ENCODE measurements around the gene IRS2. TPM values are rescaled to one million over a fixed set of nuclear protein-coding genes. Genes with fewer than 3 reads are reported as not detected.
A peak's percentile ranks its signal among the peaks of the same experiment; 100 is the strongest.

The IRS2 gene
- total and polyA plus RNA-seq, 2 experiments from 2014 or later = 3.0 to 12.6 TPM

DNA sequence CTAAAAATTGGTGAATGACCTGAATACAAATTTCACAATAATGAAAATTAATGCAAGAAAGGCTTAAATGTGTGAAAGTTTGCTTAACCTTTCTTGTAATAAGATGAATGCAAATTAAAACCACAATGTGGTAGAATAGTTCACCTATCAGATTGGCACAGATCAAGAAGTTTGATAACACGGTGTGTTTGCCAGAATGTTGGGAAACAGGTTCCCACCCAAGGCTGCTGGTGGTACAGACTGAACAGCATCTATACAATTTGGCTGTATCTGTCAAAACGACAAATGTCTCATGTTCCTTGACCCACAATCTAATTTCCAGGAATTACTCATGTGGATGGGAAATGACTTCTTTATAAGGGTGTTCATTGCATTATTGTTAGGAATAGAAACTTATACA, 8.6 kb upstream of the IRS2 start:
- TF ChIP-seq, protein P1, sequence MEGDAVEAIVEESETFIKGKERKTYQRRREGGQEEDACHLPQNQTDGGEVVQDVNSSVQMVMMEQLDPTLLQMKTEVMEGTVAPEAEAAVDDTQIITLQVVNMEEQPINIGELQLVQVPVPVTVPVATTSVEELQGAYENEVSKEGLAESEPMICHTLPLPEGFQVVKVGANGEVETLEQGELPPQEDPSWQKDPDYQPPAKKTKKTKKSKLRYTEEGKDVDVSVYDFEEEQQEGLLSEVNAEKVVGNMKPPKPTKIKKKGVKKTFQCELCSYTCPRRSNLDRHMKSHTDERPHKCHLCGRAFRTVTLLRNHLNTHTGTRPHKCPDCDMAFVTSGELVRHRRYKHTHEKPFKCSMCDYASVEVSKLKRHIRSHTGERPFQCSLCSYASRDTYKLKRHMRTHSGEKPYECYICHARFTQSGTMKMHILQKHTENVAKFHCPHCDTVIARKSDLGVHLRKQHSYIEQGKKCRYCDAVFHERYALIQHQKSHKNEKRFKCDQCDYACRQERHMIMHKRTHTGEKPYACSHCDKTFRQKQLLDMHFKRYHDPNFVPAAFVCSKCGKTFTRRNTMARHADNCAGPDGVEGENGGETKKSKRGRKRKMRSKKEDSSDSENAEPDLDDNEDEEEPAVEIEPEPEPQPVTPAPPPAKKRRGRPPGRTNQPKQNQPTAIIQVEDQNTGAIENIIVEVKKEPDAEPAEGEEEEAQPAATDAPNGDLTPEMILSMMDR (IDR thresholded peaks at IDR 0.05; ENCODE audit: low read depth, low read length) = no peak
- Histone ChIP-seq H3K9me3 (ENCODE audit: low read depth) (no peaks in the 10 kb centered on the region), H3K27ac (no peak overlapping the region), H3K4me3 (no peak overlapping the region), H3K4me1 (ENCODE audit: low read depth) (no peaks in the 10 kb centered on the region), H3K27me3 (no peaks in the 10 kb centered on the region), H3K36me3 (no peaks in the 10 kb centered on the region)
- no peak for DNase-seq (ENCODE audit: low read depth in 1 of 2, low spot score in 1 of 2)

DNA sequence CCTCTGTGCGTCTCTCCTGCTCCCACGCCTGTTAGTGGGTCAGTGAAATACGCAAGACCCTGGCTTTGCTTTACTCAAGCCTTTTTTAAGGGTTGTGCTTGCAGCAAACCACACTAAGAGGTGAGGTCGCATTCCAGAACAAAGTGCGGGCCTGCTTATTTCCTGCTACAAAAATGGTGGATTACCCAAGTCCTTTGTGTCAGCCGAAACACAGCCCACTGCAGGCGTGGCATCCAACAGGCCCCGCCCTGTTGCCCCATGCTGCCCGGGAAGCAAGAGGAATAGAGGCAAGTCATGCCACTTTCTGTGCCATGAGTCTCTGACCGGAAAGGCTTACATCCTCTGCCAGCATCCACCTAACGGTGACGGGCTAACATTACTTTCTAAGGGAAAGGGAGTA, 7.7 kb upstream of the IRS2 start:
- TF ChIP-seq, protein P1 (IDR thresholded peaks at IDR 0.05; ENCODE audit: low read depth, low read length) = no peak
- H3K9me3 ChIP-seq (ENCODE audit: low read depth) = no peaks in the 10 kb centered on the region
- no peaks in the 10 kb centered on the region for H3K4me1 ChIP-seq (ENCODE audit: low read depth)
- no peak overlapping the region for H3K4me3 ChIP-seq
- DNase-seq (ENCODE audit: low read depth in 1 of 2, low spot score in 1 of 2) = no peak
- H3K27me3 ChIP-seq = no peaks in the 10 kb centered on the region
- H3K27ac ChIP-seq = no peak overlapping the region
- no peaks in the 10 kb centered on the region for H3K36me3 ChIP-seq

DNA sequence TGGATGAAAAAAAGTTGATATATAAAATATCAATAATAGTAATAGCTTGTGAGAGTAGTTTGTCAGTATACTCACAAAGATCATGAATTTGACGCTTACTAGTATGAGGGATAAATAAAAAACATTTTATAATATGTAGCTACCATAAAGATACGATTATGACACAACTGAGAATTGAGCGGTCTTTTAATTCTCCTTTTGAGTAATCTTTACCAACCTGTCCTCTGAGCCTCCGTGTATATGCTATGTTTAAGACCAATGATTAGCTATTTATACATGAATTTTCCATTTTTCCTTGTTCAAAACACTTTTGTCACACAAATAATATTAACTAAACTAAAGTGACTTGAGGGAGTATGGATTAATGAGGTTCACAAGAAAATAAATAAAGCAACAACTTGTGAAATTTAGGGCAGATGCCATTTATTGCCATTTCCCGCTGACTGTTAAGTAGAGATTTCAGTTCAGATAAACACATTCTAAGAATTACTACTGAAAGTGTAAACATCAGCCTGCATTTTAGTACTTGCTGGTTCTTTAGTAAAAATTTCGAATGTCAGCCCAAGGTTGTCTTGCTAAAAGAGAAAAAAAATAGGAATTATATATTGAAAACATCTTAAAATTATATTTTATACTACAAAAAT, 6.2 kb upstream of the IRS2 start:
- no peak for DNase-seq (ENCODE audit: low read depth in 1 of 2, low spot score in 1 of 2)

DNA sequence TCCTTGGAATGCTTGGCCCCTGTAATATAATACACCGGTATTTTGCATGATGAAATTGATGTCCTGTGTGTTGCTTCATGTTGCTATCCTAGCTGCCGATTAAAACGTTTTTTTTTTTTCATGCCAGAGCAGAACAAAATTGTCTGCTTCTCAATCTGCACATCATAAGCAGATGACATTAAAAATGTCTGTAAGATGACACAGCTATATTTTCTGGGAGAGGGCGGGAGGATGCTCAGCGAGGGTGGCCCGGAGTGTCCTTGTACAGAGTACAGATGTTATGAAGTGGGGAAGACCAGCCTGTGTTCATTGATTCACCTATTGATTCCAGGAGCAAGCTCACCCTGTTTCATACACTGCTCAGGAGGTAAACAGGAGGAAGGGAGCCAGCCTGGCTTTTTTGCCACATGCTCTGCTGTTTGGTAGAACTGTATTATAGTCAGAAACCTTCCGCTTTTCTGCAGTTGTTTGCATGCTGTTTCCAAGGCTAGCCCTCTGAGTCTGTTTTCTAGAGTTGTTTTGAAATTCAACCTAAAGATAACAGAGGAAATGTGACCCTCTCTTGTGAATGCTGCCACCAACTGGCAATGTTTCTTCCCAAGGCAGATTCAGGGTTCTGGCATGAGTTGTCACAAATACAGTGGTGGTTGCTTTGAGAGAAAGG, 4.7 kb upstream of the IRS2 start:
- Histone ChIP-seq H3K9me3 (ENCODE audit: low read depth) (no peaks in the 10 kb centered on the region), H3K27me3 (peaks cover 4% of the 10 kb centered on the region), H3K4me3 (no peak overlapping the region), H3K4me1 (ENCODE audit: low read depth) (no peaks in the 10 kb centered on the region), H3K27ac (no peak overlapping the region), H3K36me3 (no peaks in the 10 kb centered on the region)
- TF ChIP-seq, protein P1 (IDR thresholded peaks at IDR 0.05; ENCODE audit: low read depth, low read length) = peak; percentile 43
- peak; percentile 52 for DNase-seq (ENCODE audit: low read depth in 1 of 2, low spot score in 1 of 2)

More for the DNA sequence above, 6.2 kb upstream of the IRS2 start:
- H3K9me3 ChIP-seq (ENCODE audit: low read depth) = no peaks in the 10 kb centered on the region
- H3K4me1 ChIP-seq (ENCODE audit: low read depth) = no peaks in the 10 kb centered on the region
- H3K27ac ChIP-seq = no peak overlapping the region
- no peak overlapping the region for H3K4me3 ChIP-seq
- H3K36me3 ChIP-seq = no peaks in the 10 kb centered on the region
- TF ChIP-seq, protein P1 (IDR thresholded peaks at IDR 0.05; ENCODE audit: low read depth, low read length) = no peak
- peaks cover 4% of the 10 kb centered on the region for H3K27me3 ChIP-seq

DNA sequence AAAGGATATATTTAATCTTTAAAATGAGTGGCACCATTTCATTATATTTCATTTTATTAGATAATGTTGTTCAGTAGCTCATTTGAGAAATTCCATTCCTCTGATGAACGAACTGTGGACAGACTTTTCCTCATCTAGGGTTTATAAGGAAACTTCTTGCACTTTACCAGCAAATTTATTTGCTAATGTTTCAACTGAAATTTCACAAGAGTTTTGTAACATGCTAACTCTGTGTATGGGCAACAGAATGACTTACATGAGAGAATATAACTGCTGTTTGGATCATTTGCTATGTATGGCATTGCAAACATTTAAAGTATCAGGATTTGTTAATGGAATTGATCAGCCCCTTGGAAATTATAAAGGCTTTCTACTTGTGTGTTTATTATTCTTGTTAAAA, 3.7 kb upstream of the IRS2 start:
- TF ChIP-seq, protein P1 (IDR thresholded peaks at IDR 0.05; ENCODE audit: low read depth, low read length) = no peak
- Histone ChIP-seq H3K9me3 (ENCODE audit: low read depth) (no peaks in the 10 kb centered on the region), H3K4me3 (no peak overlapping the region), H3K27me3 (peaks cover 4% of the 10 kb centered on the region), H3K4me1 (ENCODE audit: low read depth) (no peaks in the 10 kb centered on the region), H3K36me3 (no peaks in the 10 kb centered on the region), H3K27ac (no peak overlapping the region)
- DNase-seq (ENCODE audit: low read depth in 1 of 2, low spot score in 1 of 2) = peak in 1 of 2 donors; percentile 45

Data from cardiac muscle cell (in vitro differentiated cells and primary cell).